Tibial nerve (tissue), 4 donors: ENCODE results near the gene RAC2.

Source experiments
- EP300 ChIP-seq, 2 donors: sonication (generic); formaldehyde crosslinking; IDR thresholded peaks; one replicate each; pipeline ENCODE4 v1.6.1; 2017; ENCODE audit warnings: antibody characterized with exemption in 2 of 2, mild to moderate bottlenecking in 1 of 2
- POLR2A ChIP-seq, 2 donors: fragments of 450-650 bp; IDR thresholded peaks; one replicate each; pipeline ENCODE4 v1.6.1; 2017; ENCODE audit warnings: antibody characterized with exemption in 2 of 2, mild to moderate bottlenecking in 2 of 2, moderate library complexity in 2 of 2
- TF ChIP-seq, protein P1 (sequence below), 5 experiments: fragments of 200-600 bp in 3 of 5; fragments of 450-650 bp in 2 of 5; sonication (generic) in 3 of 5; IDR thresholded peaks; one replicate each; pipeline ENCODE4 v1.5.1; 2016 to 2019; ENCODE audit warnings: antibody characterized with exemption in 5 of 5, mild to moderate bottlenecking in 3 of 5, moderate library complexity in 2 of 5

DNA sequence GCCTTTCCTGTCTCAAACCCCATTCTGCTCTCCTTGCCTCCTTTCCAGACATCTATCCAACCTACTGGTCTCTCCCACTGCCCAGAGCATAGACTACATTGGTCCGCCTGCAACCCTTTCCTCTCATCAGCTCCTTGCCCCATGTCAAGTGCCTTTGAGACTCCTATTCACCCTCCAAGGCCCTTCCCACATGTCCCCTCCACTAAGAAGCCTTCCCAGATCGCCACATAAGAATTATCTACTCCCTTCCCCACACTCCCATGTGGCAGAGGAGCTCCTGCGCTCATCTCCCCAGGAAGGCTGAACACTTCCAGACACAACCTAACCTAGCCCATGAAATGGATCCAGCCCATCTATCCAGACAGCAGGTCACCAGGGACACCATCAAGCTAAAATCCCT is 66.3 kb downstream of the RAC2 start:
- TF ChIP-seq, protein P1, sequence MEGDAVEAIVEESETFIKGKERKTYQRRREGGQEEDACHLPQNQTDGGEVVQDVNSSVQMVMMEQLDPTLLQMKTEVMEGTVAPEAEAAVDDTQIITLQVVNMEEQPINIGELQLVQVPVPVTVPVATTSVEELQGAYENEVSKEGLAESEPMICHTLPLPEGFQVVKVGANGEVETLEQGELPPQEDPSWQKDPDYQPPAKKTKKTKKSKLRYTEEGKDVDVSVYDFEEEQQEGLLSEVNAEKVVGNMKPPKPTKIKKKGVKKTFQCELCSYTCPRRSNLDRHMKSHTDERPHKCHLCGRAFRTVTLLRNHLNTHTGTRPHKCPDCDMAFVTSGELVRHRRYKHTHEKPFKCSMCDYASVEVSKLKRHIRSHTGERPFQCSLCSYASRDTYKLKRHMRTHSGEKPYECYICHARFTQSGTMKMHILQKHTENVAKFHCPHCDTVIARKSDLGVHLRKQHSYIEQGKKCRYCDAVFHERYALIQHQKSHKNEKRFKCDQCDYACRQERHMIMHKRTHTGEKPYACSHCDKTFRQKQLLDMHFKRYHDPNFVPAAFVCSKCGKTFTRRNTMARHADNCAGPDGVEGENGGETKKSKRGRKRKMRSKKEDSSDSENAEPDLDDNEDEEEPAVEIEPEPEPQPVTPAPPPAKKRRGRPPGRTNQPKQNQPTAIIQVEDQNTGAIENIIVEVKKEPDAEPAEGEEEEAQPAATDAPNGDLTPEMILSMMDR (IDR thresholded peaks at IDR 0.05), result no peak
- TF ChIP-seq POLR2A (IDR thresholded peaks at IDR 0.05), result no peak
- no peak for TF ChIP-seq EP300 (IDR thresholded peaks at IDR 0.05)
